Activated CD4-positive, alpha-beta T cell treated with anti-CD3 and anti-CD28 coated beads, Interleukin-2, amount 50 U/mL, for 48 hours (primary cell): ENCODE results near the gene OCIAD2.
"Not testable (repeated sequence)": the region's sequence is repeated elsewhere in the genome, so short reads cannot be mapped to it uniquely, and the experiment has no call there.

Source experiments
- DNase-seq, 2 experiments: peaks; one replicate each; pipeline ENCODE4 v3.0.0-alpha.2; 2020

OCIAD2 gene, protein sequence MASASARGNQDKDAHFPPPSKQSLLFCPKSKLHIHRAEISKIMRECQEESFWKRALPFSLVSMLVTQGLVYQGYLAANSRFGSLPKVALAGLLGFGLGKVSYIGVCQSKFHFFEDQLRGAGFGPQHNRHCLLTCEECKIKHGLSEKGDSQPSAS

DNA sequence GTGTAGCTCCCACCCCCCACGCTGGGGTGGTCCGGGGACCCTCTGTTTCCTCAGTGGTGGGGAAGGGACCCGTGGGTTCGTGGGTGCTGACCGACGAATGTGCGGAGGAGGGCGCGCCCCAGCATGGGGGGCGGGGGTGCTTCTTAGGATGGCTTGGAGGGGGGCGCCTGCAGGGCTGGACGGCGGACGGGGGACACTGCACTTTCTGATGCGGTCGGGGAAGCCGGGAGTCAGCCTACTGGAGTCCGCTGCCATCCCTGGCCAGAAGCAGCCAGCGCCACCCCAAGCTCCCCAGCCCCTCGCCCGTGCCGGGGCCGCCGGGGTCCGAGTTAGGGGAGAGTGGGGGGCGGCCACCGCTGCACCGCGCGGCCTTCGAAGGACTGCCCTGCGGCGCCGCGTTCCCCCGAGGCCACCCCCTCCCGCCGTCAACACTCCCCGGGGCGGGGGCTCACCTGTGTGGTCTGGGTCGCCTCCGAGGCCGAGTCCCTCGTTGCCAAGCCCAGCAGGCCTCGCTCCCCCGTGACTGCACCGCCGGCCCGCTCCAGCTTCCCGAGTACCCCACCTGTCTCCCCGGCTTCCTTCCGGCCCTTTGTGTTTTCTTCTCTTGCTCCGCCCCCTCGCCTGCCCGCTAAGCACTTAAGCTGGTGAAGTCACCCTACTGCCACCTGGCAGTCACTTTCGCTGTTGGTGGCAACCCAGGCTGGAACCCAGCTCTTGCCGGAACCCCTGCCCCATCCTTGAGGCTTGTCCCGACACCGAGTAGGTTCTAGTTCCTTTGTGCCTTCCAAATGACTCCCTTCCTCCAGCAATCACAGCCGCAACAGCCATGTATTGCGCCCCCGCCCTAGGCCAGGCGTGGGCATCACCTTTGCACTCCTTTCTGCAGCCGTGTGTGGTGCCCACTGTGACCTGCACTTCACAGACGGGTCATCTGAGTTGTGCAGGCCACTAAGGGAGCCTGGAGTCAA, at the start of gene OCIAD2:
TSS of gene OCIAD2 (minus strand) at position 569 of the 968 bp plus-strand sequence. CDS start 2,225 bp downstream, outside the sequence.
- peak; percentile 78 to 84 for DNase-seq

DNA sequence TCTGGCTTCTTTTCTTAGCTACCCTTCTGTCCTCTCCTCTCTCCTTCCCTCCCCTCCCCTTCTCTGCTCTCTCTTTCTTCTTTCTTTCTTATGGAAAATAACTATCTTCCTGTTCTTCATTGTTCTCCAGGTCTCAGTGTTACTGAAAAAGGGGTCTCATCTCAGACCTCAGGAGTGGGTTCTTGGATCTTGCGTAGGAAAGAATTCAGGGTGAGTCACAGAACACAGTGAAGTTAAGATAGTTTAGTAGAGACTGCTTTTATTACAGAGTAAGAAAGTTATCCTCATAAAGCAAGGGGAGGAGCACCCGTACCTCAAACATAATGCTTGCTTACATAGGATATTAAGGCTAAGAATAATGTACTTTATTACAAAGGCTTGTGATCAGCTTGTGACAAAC, 47.7 kb upstream of the OCIAD2 start:
- DNase-seq, result no peak

DNA sequence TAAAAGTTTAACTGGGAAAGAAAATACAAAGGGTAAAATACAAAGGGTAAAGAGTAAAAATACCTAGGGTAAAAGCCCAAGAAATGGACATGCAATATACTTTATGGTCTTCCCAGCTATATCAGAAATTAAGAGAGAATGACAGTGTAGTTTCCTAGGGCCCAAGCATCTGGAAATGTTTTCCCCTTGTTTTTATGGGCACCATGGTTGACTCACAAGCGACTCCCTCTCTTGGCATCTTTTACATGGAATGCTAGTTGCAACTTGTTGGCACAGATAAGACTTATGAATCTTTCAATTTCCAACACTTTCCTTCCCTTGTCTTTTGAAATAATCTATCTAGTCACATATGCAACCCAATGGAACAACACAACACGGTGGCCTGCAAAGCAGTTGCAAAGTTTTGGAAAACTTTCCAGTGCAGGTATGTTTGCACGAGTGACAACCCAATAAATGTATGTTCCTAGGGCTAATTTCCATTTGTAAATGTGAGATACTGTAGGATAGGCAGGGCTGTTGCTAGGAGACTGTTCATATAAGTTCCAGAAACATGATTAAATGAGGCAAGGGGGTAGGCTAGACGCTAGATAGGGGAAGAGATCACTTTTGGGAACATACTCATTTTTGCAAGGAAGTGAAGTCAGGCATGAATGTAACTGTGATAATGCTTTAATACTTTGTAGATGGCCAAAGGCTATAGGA, 43.1 kb upstream of the OCIAD2 start:
- no peak for DNase-seq

- no peak for DNase-seq
Measured at GRCh38 chr4:48949086-48949485, 42.5 kb upstream of the OCIAD2 start.

- no peak for DNase-seq
Measured at GRCh38 chr4:48947731-48948130, 41.2 kb upstream of the OCIAD2 start.

DNA sequence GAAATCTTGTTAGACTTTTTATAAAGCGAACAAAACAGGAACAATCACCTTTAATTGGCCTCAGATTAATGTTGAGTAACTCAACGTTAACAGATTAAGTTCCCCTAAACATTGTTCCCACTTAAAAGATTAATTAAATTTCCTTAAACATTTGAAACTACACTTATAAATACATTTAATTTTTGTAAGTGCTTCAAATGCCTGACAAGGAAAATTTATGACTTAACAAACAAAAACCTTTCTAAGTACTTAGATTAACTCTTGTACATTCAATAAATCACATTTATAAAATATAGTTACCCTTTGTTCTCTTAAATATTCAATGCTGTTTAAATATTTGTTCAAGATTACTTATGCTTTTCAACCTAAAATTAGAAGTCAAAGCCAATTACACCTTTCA, 39.4 kb upstream of the OCIAD2 start:
- DNase-seq, result no peak

DNA sequence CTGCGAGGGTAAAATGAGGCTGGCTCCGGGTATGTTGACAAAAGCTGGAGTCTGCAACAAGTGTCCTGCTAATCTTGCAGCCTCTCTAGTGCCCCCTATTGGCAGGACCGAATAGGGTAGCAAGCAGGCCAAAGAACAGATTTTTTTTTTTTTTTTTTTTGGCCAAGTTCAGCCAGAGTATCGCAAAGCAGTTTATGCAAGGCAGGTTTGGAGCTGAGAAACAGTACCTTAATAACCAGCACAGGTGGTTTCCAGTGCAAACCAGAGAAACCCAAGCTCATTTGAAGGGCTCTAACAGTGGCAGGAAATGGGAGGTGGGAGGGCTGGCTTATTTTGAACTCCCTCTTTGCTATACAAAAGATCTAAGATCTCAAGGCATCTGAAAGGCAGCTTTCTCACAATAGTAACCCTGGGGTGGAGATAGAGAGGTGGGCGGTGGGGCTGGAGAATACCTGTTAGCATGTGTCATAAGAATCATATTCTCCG, 38.2 kb upstream of the OCIAD2 start:
- peak; percentile 61 to 70 for DNase-seq

DNA sequence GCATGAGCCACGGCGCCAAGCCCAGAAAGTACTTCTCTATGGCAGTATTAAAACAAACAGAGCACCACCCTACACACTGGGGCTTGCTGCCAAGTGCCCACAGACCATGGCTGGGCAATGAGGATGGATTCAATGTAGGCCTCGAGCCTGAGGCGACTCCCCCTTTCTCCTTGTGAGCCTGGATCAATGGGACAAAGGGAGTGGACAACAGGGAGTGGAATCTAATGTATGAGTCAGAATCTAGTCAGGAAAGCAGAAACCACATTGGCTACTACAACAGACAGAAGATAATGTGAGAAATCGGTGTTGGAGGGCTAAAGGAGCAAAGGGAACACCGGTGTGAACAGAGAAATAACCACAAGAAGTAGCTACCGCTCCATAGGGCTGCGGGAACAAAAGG, 37.7 kb upstream of the OCIAD2 start:
- DNase-seq, result peak in 1 of 2 experiments; percentile 5

DNA sequence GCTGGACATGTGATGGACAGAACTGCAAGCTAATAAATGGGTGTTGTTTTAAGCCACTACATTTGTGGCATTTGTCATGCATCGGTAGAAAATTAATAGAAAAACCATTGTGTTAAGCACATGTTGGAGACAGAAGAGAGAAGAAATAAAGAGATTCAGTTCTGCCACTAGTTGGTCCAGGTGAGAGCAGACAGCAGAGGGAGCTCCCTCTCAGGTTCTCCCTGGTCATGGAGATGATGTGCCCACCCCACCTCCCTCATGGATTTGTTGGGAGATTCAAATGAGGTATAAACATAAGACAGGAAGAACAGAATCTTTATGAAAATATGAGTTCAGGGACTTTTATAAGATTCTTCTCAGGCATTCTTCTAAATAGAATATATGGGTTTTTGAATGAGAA, 36.8 kb upstream of the OCIAD2 start:
- no peak for DNase-seq

DNA sequence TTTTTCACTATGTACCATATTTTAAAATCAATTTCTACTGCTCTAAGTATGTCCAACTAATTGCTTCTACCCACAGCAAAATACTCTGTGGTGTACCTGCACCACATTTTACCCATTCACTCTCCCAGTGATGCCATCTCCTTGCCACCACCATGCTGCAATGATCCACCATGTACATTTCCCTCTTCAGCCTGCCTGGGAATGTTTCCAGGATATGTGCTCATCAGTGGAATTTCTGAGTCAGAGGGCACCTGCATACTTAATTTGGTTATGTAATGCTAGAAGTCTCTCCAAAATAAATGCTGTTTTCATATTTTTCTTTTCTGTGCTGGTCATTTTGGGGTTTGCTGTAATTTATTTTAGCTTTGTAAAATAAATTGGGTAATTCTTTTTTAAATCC, 33.2 kb upstream of the OCIAD2 start:
- no peak for DNase-seq

- no peak for DNase-seq
Measured at GRCh38 chr4:48938831-48939230, 32.3 kb upstream of the OCIAD2 start.

DNA sequence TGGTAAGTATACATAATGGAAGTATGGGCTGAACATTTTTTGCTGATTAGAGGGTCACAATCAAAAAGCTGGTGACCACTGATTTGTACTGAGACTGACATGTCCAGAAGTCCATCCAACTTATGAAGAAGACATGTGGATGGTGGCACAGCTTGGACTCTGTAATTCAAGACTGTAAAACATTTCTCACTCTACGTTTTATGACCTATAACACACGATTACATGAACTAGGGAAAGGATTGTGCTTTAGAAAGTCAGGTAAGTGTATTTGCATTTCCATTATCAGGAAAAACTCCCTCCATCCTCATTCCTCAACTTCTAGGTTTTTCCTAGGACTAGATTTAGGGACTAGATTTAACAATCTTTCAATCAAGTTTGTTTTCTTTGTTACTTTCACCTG, 30.5 kb upstream of the OCIAD2 start:
- DNase-seq, result no peak

GRCh38 chr4:48931459-48931858, 24.9 kb upstream of the OCIAD2 start:
- DNase-seq, result no peak

GRCh38 chr4:48930654-48931053, 24.1 kb upstream of the OCIAD2 start:
- DNase-seq, result no peak

- no peak for DNase-seq
Measured at GRCh38 chr4:48924416-48924815, 17.8 kb upstream of the OCIAD2 start.

DNA sequence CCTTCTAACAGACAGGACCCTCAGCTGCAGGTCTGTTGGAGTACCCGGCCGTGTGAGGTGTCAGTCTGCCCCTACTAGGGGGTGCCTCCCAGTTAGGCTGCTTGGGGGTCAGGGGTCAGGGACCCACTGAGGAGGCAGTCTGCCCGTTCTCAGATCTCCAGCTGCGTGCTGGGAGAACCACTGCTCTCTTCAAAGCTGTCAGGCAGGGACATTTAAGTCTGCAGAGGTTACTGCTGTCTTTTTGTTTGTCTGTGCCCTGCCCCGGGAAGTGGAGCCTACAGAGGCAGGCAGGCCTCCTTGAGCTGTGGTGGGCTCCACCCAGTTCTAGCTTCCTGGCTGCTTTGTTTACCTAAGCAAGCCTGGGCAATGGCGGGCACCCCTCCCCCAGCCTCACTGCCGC, 16.5 kb upstream of the OCIAD2 start:
- DNase-seq, result not testable (repeated sequence)

GRCh38 chr4:48914311-48914710, 7.7 kb upstream of the OCIAD2 start:
- no peak for DNase-seq

DNA sequence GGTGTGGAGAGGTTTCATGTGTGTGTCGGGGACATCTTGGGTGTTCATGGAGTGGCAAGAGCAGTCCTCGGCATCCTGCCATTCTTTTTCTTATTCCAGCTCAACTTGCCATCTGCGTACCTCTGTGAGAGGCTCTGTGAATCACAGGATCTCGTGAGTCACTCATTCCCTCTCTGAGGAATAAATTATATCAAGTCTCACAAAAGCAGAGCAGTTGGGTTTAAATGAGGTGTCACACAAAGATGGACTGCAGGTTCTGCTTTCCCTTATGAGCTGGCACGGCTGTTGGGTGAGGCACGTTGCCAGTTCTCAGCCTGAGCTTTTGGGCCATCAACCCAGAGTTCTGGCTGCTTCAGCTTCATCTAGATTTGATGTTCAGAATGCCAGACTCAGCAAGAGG, 6.8 kb upstream of the OCIAD2 start:
- peak in 1 of 2 experiments; percentile 23 for DNase-seq

DNA sequence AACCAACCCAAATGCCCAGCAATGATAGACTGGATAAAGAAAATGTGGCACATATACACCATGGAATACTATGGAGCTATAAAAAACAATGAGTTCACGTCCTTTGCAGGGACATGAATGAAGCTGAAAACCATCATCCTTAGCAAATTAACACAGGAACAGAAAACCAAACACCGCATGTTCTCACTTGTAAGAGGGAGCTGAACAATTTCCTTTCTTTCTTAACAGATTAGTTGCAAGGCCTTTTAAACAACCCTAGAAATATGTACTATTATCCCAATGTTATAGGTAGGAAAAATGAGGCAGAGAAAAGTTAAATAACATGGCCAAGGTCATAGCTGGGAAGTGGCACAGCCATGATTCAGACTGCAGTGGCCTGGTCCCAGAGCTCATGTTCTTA, 5.8 kb upstream of the OCIAD2 start:
- DNase-seq, result no peak

GRCh38 chr4:48910511-48910910, 3.9 kb upstream of the OCIAD2 start:
- no peak for DNase-seq

DNA sequence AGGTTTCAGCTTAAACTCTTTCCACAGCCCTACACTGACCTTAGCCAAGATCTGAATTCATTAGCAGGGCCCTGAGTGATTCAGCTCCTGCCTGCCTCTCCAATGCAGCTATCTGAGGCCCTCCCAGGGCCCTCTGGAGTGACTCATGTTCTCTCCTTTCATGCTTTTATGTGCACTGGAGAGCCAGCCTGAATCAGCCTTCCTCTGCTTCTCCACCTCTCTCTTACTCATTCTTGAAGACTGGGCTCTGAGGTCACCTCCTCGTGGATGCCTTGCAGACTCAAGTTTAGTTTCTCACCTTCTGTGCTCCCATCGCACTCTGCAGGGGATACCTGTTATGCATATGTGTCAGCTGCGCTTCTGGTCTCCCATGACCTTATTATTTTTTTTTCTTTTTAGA, 3.1 kb upstream of the OCIAD2 start:
- DNase-seq, result peak; percentile 69 to 76

GRCh38 chr4:48908687-48909086, 2.1 kb upstream of the OCIAD2 start:
- DNase-seq, result no peak

DNA sequence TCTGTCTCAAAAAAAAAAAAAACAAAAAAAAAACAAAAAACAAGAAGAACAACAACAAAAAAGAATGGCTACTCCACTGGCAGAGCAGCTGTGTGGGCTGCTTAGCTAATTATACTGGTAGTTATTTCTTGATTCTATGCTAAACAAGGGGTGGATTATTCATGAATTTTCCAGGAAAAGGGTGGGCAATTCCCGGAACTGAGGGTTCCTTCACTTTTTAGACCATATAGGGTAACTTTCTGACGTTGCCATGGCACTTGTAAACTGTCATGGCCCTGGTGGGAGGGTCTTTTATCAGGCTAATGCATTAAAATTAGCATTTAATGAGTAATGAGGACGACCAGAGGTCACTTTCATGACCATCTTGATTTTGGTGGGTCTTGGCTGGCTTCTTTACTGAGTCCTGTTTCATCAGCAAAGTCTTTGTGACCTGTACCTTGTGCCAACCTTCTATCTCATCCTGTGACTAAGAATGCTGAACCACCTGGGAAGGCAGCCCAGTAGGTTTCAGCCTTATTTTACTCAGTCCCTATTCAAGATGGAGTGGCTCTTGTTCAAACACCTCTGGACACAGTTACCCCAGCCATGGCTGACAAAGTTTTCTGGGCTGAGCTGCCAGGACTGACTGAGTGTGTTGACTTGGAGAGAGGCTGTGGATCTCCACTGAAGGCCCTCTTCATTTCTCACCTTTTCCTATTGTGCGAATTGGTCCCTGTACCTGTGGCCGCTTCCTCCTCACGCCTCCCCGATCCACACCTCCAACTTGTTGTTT, 1.3 kb upstream of the OCIAD2 start:
- no peak for DNase-seq
